ENCODE measurements around the gene IL17REL.

Gene IL17REL

DNA sequence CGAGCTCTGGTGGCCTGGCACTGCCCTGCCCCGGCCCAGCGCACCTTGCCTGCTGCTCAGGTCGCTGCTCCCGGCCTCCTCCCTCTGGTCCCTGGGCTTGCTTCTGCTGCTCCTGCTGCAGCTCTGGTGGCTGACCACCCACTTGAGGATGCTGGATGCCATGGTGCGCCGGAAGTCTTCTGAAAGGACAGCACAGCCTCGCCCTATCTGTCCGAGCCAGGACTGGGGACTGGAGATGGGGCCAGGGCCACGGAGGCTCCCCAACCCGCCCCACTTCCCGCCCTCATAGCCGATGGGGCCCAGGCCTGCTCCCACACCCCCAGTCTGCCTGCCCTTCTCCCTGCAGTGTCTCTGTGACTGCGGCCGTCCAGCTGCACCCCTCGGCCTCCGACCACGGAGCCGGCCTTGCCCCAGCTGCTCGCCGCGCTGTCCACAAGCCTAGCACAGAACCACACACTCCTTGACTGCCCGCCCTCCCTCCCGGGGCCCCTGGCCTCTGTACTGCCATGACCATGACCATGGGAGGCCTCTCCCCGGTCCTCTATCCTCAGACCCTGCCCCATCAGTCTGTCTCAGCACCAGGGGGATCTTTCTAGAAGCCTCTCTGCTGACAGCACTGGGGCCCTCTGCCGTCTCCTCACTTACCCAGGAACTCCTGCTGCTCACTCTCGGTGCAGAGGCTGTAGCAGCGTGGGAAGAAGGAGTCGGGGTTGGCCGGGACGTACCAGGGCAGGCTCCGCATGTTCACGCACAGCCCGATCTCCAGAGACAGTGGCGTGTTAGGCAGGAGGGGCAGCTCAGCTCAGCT is 32.9 kb upstream of the IL17REL start:
- no peak for DNase-seq

DNA sequence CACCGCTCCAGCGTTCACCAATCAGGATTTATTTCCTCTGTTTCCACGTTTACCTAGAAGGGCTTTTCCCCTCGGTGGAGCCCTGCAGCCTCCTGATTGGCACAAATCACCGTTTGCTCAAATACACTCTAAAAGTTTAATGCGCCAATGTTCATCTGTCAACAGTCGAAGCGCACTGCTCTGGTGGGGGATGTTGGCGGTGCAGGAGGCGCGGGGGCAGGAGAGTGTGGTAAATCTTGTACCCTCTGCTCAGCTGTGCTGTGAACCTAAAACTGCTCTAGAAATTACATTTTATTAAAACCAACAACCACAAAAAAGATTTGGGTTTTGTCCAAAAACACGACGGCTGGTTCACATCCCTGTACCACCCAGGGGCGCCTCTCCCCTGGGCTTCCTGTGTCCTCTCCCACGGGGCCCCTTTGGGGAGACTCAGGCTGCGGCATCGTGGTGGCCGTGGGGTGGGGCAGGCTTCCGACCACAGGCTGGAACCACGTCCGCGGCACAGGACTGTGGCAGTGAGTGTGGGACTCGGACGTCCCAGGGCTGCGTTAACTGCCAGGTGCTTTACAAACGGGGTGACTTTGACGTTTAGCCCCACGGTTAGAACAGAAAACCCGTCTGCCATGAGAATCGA is 32.0 kb upstream of the IL17REL start:
- DNase-seq: no peak

- no peak for DNase-seq
Measured at GRCh38 chr22:50041361-50042065, 28.9 kb upstream of the IL17REL start.

DNA sequence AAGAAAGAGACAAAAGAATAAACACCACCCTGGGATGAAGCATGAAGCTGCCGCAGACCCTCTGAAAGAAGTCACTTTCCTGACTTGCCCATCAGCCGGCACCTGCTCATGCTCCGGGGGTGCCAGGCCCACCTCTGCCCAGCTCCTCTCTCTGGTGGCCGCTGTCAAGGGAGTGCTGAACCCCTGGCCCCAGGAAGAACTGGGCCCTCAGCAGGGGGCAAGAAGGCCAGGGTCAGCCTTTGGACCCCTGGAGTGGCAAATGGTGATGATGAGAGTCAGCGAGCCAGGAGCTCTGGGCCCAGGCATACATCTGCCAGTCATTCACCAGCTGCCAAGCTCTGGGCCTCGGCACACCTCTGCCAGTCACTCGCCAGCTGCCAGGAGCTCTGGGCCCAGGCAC is 28.2 kb upstream of the IL17REL start:
- DNase-seq: no peak

GRCh38 chr22:50039669-50040443 is 27.3 kb upstream of the IL17REL start:
- no peak for DNase-seq

DNA sequence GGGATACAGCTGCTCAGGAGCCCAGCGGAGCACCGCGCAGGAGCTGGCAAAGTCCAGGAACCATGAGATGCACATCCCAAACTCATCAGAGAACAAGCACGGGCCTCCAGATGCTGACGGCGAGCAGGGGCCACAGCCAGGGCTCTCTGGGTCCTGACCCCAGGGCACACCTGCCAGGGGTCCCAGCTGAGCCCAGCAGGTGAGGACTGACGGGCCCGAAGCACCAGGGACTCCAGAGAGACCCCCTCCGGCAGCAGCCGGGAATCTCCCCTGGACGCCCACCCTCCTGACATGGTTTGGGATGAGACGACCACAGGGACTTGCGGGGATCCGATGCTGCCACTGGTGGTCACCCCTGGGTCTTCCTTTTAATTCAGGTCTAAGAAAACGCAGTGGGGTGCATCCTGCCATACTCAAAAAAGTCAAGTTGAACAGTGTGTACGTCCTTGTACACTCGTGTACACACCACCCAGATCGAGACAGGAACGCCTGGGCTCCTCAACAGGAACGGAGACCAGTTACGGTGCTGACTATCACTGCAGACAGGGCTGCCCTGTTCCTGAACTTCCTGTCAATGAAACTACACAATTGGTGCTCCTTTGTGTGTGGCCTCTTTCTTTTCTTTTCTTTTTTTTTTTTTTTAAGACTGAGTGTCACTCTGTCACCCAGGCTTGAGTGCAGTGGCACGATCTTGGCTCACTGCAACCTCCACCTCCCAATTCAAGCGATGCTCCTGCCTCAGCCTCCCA is 23.6 kb upstream of the IL17REL start:
- DNase-seq: no peak

DNA sequence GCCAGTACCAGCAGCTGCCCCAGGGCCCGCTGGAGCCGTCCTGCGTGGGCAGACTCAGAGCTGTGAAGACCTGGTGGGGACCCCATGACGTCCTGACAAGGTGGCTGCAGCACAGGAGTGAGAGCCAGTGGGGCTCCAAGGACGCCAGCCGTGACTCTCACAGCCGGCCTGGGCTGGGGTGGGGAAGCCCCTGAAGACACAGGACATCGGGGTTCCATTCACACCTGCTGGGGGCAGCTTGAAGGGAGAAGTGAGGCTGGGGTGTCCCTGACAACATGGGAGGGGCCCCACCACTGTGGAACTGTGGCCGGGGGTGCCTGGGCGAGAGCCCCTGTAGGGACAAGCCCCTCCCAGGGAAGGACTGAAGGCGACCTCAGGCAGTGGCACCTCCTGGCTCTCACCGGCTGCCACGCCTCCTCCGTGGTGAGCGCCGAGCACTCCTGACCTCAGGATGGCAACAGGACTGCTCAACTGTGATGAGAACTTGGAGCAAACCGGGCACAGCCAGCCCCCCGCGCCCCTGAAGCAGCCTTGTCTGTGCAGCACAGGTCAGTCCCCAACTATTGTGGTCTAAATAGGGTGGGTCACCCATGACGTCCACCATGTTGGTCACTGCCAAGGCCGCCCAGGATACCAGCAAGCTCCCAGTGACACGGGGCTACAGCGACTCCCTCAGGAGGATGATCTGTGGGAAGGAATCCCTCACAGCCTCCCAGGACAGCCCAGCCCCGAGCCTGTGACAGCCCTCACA is 22.7 kb upstream of the IL17REL start:
- no peak for DNase-seq

DNA sequence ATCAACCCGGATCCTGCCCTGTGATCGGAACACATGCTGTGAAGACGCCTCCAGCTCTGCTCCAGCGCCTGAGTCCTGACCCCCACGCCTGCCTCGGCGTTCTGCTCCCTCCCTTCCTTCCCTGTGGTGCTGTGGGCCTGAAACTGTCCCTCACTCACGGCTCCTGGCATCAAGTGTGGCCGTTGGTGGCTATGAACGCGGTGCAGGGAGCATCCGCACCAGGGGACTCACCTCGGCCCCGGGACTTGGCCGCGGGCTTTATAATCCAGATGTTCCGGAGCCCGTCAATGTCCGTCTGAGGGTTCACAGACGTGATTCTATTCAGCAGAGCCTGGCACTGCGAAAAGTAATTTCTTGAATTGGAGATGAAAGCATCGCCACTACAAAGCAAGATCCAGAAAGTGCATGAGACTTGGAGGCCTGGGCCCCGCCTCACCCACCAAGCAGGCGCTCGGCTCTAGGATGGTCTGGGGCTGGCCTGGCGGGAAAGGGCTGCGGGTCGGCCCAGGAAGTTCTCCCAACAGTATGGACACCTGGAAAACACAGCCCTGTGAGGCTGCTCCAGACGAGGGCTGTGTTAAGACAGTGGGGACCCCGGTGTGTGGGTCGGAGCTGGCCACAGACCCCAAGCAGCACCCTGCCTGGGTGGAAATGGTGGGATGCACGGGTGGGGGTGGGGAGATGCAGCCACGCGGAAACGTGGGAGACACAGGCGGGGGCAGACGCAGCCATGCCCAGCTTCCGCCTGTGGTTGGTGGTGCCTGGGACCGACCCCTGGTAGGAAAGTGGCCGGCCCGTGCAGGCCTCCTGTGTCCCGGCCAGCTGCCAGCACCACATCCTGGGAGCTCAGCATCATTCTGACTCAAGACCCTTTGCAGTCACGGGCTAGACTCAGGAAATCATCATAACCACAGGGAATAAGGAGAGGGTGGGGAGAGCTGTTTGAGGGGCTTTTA is 21.8 kb upstream of the IL17REL start:
- DNase-seq: no peak

DNA sequence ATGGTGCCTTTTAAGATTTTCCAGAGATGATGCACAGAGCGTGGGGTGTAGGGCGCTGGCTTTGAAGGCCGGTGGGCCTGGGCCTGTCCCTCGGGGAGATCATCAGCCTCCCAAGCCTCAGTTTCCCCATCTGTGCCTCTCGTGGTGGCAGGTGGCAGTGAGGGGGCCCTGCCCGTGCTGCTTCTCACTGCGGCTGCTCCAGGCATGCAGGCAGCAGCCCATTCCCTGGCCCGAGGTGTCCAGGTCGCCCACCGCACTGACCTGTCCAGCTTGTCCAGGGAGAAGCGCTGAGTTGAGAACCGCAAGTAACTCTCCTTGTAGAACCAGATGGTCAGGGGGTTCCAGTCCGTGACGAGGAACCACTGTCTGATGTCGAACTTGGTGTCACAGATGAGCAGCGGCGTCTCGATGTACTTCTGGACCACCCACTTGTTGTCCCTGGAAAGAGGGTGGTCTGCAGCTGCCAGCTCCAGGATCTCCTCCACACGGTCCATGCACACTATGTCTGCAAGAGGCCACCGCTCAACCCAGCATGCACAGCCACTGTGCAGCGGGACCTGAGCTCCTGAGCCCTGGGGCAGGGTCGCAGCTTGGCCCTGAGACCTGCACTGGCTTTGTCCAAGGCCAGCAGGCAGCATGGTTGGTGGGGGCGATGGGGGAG is 20.5 kb upstream of the IL17REL start:
- no peak for DNase-seq

DNA sequence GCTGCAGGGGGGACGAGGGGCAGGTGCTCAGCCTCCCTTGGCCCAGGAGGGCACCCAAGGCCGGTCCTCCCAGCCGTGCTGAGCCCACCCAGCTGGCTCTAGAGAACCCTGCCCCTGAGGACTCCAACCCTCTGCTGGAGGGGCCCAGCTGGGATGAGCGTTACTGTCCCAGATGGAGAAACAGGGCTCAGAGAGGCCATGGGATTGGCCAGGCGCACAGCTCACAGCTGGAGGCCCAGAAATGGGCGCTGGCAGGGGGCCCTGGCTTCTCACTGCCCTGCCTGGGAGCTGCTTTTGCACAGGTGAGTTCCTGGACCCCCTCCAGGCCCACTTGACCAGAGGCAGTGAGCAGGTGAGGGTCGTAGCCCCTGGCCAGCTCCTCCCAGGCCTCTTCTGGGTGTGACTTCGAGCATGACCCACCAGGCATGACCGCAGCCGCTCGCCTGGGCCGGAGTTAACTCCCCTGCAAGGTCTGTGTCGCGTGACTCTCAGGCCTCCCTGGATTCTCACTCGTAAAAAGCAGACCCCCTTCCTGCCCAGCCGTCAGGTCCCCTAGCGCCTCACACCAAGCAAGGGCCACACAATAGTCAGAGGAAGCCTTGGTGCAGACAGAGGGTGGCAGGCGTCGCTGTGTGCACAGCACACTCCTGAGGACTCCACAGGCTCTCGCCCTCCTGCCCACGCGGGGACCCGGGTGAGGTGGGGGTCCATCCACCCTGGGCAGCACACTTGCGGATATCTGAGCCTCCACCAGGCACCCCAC is 19.7 kb upstream of the IL17REL start:
- DNase-seq: no peak

DNA sequence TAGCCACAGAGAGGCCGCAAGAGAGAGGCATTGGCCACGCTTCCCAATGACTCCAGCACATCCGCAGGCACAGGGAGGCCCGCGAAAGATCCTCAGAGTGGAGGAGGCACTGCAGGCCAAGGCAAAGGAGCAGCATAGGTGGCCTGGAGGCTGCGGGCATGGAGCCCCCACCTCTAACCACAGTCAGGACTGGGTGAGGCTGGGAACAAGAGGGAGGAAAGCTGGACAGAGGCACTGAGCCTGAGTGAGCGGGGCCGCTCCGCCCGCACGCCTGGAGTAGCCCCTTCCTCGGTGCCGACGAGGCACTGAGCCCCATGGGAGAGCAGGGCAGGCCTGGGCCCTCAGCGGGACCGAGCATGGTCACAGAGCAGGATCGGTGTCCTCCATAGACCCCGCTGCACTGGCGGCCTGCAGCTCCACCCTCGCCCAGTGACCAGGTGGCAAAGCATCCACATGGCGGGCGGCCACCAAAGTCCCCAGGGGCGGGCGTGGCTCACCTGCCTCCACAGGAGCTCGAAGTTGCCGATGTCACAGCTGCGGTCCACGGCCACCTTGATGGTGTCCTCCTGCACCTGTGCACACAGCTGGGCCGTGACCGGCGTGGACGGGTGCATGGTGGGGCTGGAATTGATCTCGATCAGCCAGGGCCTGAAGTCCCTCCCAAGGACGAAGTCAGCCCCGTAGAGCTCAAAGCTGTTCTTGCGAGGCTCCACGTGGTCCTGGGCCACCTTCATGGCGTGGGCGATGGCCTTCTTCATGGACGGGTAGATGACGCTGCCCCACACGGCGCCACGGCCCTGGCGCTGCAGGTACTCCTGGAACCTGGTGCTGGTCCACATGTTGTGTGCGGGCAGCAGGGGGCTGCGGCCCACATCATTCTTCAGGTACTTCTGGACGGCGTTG is 18.9 kb upstream of the IL17REL start:
- DNase-seq: no peak

- DNase-seq: peak; percentile 82 to 86
Measured at GRCh38 chr22:50030297-50031188, 18.0 kb upstream of the IL17REL start.

- peak in 1 of 2 donors; percentile 31 for DNase-seq
Measured at GRCh38 chr22:50027639-50028537, 15.3 kb upstream of the IL17REL start.

DNA sequence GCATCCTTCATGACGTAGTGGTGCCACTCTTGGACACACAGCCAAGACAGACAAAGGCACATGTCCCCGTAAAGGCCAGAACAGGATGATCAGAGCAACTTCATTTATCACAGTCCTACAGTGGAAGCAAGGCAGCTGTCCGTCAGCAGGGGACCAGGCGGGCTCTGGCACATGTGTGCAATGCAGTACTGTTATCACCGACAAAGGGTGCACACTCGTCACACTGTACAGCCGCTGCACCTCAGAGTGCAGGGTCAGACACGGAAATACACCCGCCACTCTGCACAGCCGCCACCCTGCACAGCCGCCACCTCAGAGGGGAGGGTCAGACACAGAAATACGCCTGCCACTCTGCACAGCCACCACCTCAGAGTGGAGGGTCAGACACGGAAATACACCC is 13.4 kb upstream of the IL17REL start:
- DNase-seq: no peak

DNA sequence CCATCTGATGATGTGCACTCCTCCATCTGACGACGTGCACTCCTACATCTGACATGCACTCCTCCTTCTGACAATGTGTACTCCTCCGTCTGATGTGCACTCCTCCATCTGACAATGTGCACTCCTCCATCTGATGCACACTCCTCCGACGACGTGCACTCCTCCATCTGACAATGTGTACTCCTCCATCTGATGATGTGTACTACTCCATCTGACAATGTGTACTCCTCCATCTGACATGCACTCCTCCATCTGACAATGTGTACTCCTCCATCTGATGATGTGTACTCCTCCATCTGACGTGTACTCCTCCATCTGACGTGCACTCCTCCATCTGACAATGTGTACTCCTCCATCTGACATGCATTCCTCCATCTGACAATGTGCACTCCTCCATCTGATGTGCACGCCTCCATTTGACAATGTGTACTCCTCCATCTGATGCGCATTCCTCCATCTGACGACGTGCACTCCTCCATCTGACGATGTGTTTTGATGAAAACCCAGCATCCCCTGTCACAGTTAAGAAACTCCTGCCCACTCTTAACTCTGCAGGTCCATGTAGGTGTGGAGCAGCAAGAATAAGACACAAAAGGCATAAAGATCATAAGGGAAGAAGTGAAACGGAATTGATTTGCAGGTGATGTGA is 9.7 kb upstream of the IL17REL start:
- no peak for DNase-seq

All from CD4-positive, alpha-beta T cell treated with Interferon alpha-2 for 1 hour (primary cell).